HG03103 (cell line): ENCODE measurements around the gene LPCAT2.

Experiments used
- ATAC-seq: cut with Tn5 transposase; IDR thresholded peaks from one replicate; pipeline ENCODE4 v1.9.1; 2021; ENCODE audit warnings: low read depth; ENCODE audit not compliant: unreplicated experiment

LPCAT2 gene

GRCh38 chr16:55508941-55509931 is at the start of gene LPCAT2:
Gene LPCAT2, plus strand, starts transcription at chr16:55509072. Its CDS starts 110 bp downstream, at chr16:55509182.
- ATAC-seq, result peak; percentile 63

- no peak for ATAC-seq
Observed at GRCh38 chr16:55462241-55462640, 46.6 kb upstream of the LPCAT2 start.

- ATAC-seq, result no peak
Observed at GRCh38 chr16:55464375-55464774, 44.5 kb upstream of the LPCAT2 start.

- ATAC-seq, result peak; percentile 90
Observed at GRCh38 chr16:55465077-55465896, 43.6 kb upstream of the LPCAT2 start.

GRCh38 chr16:55466209-55466608 is 42.7 kb upstream of the LPCAT2 start:
- no peak for ATAC-seq

GRCh38 chr16:55467898-55468297 is 41.0 kb upstream of the LPCAT2 start:
- no peak for ATAC-seq

GRCh38 chr16:55468352-55468990 is 40.4 kb upstream of the LPCAT2 start:
- ATAC-seq, result no peak

GRCh38 chr16:55469821-55470532 is 38.9 kb upstream of the LPCAT2 start:
- ATAC-seq, result no peak

GRCh38 chr16:55470533-55471371 is 38.1 kb upstream of the LPCAT2 start:
- ATAC-seq, result no peak

- ATAC-seq, result peak; percentile 95
Observed at GRCh38 chr16:55471448-55472097, 37.3 kb upstream of the LPCAT2 start.

- no peak for ATAC-seq
Observed at GRCh38 chr16:55473587-55473986, 35.3 kb upstream of the LPCAT2 start.

- ATAC-seq, result no peak
Observed at GRCh38 chr16:55474821-55475220, 34.1 kb upstream of the LPCAT2 start.

- no peak for ATAC-seq
Observed at GRCh38 chr16:55475919-55476318, 33.0 kb upstream of the LPCAT2 start.

- no peak for ATAC-seq
Observed at GRCh38 chr16:55476625-55477533, 32.0 kb upstream of the LPCAT2 start.

GRCh38 chr16:55477736-55478135 is 31.1 kb upstream of the LPCAT2 start:
- ATAC-seq, result no peak

GRCh38 chr16:55478827-55479429 is 29.9 kb upstream of the LPCAT2 start, which contains the start of gene MMP2:
Gene MMP2, plus strand, starts transcription at chr16:55479198. Its CDS starts 282 bp downstream, at chr16:55479480.
- no peak for ATAC-seq

- ATAC-seq, result no peak
Observed at GRCh38 chr16:55479430-55480140, 29.3 kb upstream of the LPCAT2 start.
